Measurements from ENCODE around the gene RIT2.

DNA sequence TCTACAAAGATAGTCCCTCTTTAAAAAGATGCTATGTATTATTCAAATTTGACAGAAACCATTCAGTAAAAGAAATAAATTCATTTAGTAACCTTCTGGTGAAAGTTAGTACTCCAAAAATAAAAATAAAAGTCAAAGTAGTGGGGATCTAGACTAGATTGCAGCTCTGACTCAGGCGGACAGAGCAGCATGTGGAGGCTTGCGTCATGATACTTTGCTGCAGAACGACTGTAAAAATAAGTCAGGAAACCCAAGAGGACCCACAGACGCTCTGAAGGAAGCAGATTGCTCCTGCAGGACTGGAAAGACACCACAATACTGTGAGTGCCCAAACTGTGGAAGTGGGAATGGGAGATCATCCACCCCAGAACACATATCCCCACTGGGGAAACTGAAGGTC lies 301.9 kb downstream of the RIT2 start:
- TF ChIP-seq, protein P1, sequence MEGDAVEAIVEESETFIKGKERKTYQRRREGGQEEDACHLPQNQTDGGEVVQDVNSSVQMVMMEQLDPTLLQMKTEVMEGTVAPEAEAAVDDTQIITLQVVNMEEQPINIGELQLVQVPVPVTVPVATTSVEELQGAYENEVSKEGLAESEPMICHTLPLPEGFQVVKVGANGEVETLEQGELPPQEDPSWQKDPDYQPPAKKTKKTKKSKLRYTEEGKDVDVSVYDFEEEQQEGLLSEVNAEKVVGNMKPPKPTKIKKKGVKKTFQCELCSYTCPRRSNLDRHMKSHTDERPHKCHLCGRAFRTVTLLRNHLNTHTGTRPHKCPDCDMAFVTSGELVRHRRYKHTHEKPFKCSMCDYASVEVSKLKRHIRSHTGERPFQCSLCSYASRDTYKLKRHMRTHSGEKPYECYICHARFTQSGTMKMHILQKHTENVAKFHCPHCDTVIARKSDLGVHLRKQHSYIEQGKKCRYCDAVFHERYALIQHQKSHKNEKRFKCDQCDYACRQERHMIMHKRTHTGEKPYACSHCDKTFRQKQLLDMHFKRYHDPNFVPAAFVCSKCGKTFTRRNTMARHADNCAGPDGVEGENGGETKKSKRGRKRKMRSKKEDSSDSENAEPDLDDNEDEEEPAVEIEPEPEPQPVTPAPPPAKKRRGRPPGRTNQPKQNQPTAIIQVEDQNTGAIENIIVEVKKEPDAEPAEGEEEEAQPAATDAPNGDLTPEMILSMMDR (IDR thresholded peaks at IDR 0.05): no peak
- TF ChIP-seq POLR2A (IDR thresholded peaks at IDR 0.05): no peak
